Left ventricle myocardium inferior (tissue), 1 donor: ENCODE data around the gene FAM163A. TPM values are rescaled to one million over a fixed set of nuclear protein-coding genes. Genes with fewer than 3 reads are reported as not detected.
A peak's percentile ranks its signal among the peaks of the same experiment; 100 is the strongest.

Experiments used
- DNase-seq: peaks from one replicate; pipeline ENCODE4 v3.0.0-alpha.2; 2020
- H3K27ac ChIP-seq: fragments of 200-600 bp; replicated peaks from 2 replicates; pipeline ENCODE4 v1.8.0; 2021
- H3K27me3 ChIP-seq: fragments of 200-600 bp; 2 replicates; pipeline ENCODE4 v1.8.0; 2021; ENCODE audit warnings: low read depth
- H3K36me3 ChIP-seq: fragments of 200-600 bp; 2 replicates; pipeline ENCODE4 v1.8.0; 2021
- H3K4me1 ChIP-seq: fragments of 200-600 bp; 2 replicates; pipeline ENCODE4 v1.8.0; 2021
- H3K4me3 ChIP-seq: fragments of 200-600 bp; 2 replicates; pipeline ENCODE4 v1.8.0; 2021; ENCODE audit warnings: mild to moderate bottlenecking, moderate library complexity
- H3K9me3 ChIP-seq: fragments of 200-600 bp; replicated peaks from 2 replicates; pipeline ENCODE4 v1.8.0; 2021
- CTCF ChIP-seq: fragments of 200-600 bp; IDR thresholded peaks from 2 replicates; pipeline ENCODE4 v1.8.0; 2021; ENCODE audit warnings: antibody characterized with exemption, mild to moderate bottlenecking, borderline replicate concordance
- intact Hi-C: fragments of 100-400 bp; cut with micrococcal nuclease; formaldehyde crosslinking; loops from one replicate; pipeline ENCODE4 v1.11.0; 2022
- total RNA-seq: library from RNA; stranded (reverse); fragmentation: NEBNext Ultra II Directional; extraction: Animal tissue kit (Norgen Biotek cat#: 25700); gene quantifications from one replicate; pipeline ENCODE4 v1.2.1, GENCODE V29; 2021
- donor health status: DM: no; HTN: yes; CAD: no; lungs with severe emphysema.

Gene FAM163A
- total RNA-seq, 1 donor from 2014 or later, result 0.16 TPM

DNA sequence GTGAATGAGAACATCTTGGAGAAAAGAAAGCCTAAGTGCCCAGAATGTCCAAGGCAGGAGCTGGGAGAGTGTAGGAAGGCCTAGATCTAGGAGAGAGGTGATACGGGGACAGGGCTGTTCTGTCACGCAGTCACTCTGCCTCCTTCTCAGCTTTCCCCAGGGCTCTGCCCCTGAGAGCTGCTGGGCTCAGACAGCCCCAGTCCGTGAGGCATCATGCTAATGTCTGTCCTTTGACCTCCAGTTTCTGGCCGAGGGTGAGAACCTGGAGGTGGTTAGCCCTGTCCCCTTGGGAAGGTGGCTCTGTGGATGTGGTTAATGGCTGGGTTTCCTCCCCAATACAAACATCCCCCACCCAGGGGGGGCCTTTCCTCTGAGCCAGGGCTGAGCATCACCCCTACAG is 63.2 kb downstream of the FAM163A start:
- Histone ChIP-seq H3K4me3 (no peak overlapping the region), H3K36me3 (no peaks in the 10 kb centered on the region), H3K27ac (no peak overlapping the region), H3K9me3 (no peaks in the 10 kb centered on the region), H3K27me3 (peaks cover 14% of the 10 kb centered on the region), H3K4me1 (no peaks in the 10 kb centered on the region)
- no peak for TF ChIP-seq CTCF
- DNase-seq, result no peak
- intact Hi-C loops, result no loop called here

GRCh38 chr1:179807291-179807690 is 64.2 kb downstream of the FAM163A start:
- no peak for TF ChIP-seq CTCF
- no peaks in the 10 kb centered on the region for H3K36me3 ChIP-seq
- H3K4me3 ChIP-seq, result no peak overlapping the region
- H3K4me1 ChIP-seq, result no peaks in the 10 kb centered on the region
- peaks cover 24% of the 10 kb centered on the region for H3K27me3 ChIP-seq
- intact Hi-C loops, result no loop called here
- H3K27ac ChIP-seq, result no peak overlapping the region
- no peaks in the 10 kb centered on the region for H3K9me3 ChIP-seq
- DNase-seq, result no peak

GRCh38 chr1:179807691-179808485 is 64.8 kb downstream of the FAM163A start:
- Histone ChIP-seq H3K27me3 (peaks cover 28% of the 10 kb centered on the region), H3K9me3 (no peaks in the 10 kb centered on the region), H3K4me3 (no peak overlapping the region), H3K4me1 (no peaks in the 10 kb centered on the region), H3K27ac (no peak overlapping the region), H3K36me3 (no peaks in the 10 kb centered on the region)
- no peak for DNase-seq
- no peak for TF ChIP-seq CTCF
- intact Hi-C loops, result no loop called here

DNA sequence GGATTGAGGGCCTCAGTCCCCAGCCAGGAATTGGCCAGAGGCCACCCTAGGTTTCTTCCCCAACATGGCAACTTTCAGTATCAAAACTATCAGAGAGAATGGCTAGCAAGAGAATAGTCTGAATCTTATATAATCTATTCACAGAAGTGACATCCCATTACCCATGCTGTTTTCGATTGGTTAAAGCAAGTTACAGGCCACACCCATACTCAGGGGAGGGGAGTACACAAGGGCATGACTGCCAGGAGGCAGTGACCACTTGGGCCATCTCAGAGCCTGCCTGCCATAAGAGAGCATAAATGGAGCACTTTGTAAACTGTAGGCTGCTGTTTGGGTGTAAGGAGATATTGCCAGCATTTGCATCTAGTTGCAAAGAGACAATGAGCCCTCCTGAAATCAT is 65.4 kb downstream of the FAM163A start:
- peaks cover 31% of the 10 kb centered on the region for H3K27me3 ChIP-seq
- H3K4me1 ChIP-seq, result no peaks in the 10 kb centered on the region
- no peak overlapping the region for H3K27ac ChIP-seq
- DNase-seq, result no peak
- H3K36me3 ChIP-seq, result no peaks in the 10 kb centered on the region
- H3K4me3 ChIP-seq, result no peak overlapping the region
- intact Hi-C loops, result no loop called here
- no peak for TF ChIP-seq CTCF
- no peaks in the 10 kb centered on the region for H3K9me3 ChIP-seq

- no peak overlapping the region for H3K27ac ChIP-seq
- intact Hi-C loops, result no loop called here
- peak; percentile 94 for TF ChIP-seq CTCF
- no peaks in the 10 kb centered on the region for H3K9me3 ChIP-seq
- no peak overlapping the region for H3K4me3 ChIP-seq
- peak; percentile 50 for DNase-seq
- H3K27me3 ChIP-seq, result peaks cover 31% of the 10 kb centered on the region
- peaks cover 6% of the 10 kb centered on the region for H3K4me1 ChIP-seq
- H3K36me3 ChIP-seq, result no peaks in the 10 kb centered on the region
Measured at GRCh38 chr1:179809506-179810366, 66.6 kb downstream of the FAM163A start.
